Measurements from ENCODE around the gene C19orf85.

C19orf85 gene

GRCh38 chr19:55433292-55433691 lies 31.3 kb downstream of the C19orf85 start:
- Histone ChIP-seq H3K4me2 (ENCODE audit: insufficient read depth, low read length) (no peak overlapping the region), H3K4me3 (ENCODE audit: low read depth in 1 of 2, low read length in 2 of 2) (no peak overlapping the region), H3K79me2 (ENCODE audit: insufficient read depth, low read length) (no peaks in the 10 kb centered on the region), H4K20me1 (ENCODE audit: insufficient read depth, low read length) (no peaks in the 10 kb centered on the region), H3K36me3 (ENCODE audit: insufficient read depth, low read length) (no peaks in the 10 kb centered on the region), H3K9ac (ENCODE audit: low read depth, low read length) (no peak overlapping the region), H3K27ac (ENCODE audit: low read length) (no peak overlapping the region), H3K27me3 (ENCODE audit: insufficient read depth, low read length, poor library complexity) (no peaks in the 10 kb centered on the region), H3K9me3 (ENCODE audit: insufficient read depth, low read length, severe bottlenecking) (no peaks in the 10 kb centered on the region), H3K4me1 (ENCODE audit: insufficient read depth, low read length) (no peaks in the 10 kb centered on the region), H2AFZ (ENCODE audit: low read depth, low read length) (no peak overlapping the region)
- no peak for TF ChIP-seq CTCF (IDR thresholded peaks at IDR 0.05; ENCODE audit: borderline replicate concordance, extremely low read depth, low read length, poor library complexity, severe bottlenecking)
- no peak for TF ChIP-seq EZH2 (IDR thresholded peaks at IDR 0.05; ENCODE audit: borderline replicate concordance, low read depth, low read length, severe bottlenecking)
- DNase-seq (no peak), ATAC-seq (ENCODE audit: insufficient read depth, low read depth) (no peak)

- no peaks in the 10 kb centered on the region for H3K36me3 ChIP-seq (ENCODE audit: insufficient read depth, low read length)
- H3K4me2 ChIP-seq (ENCODE audit: insufficient read depth, low read length), result no peak overlapping the region
- H3K9ac ChIP-seq (ENCODE audit: low read depth, low read length), result no peak overlapping the region
- H3K27me3 ChIP-seq (ENCODE audit: insufficient read depth, low read length, poor library complexity), result no peaks in the 10 kb centered on the region
- no peak overlapping the region for H2AFZ ChIP-seq (ENCODE audit: low read depth, low read length)
- H3K9me3 ChIP-seq (ENCODE audit: insufficient read depth, low read length, severe bottlenecking), result no peaks in the 10 kb centered on the region
- no peaks in the 10 kb centered on the region for H4K20me1 ChIP-seq (ENCODE audit: insufficient read depth, low read length)
- no peak overlapping the region for H3K4me3 ChIP-seq (ENCODE audit: low read depth in 1 of 2, low read length in 2 of 2)
- no peak for DNase-seq
- TF ChIP-seq CTCF (IDR thresholded peaks at IDR 0.05; ENCODE audit: borderline replicate concordance, extremely low read depth, low read length, poor library complexity, severe bottlenecking) (no peak), EZH2 (IDR thresholded peaks at IDR 0.05; ENCODE audit: borderline replicate concordance, low read depth, low read length, severe bottlenecking) (no peak)
- H3K27ac ChIP-seq (ENCODE audit: low read length), result no peak overlapping the region
- ATAC-seq (ENCODE audit: insufficient read depth, low read depth), result no peak
- no peaks in the 10 kb centered on the region for H3K79me2 ChIP-seq (ENCODE audit: insufficient read depth, low read length)
- no peaks in the 10 kb centered on the region for H3K4me1 ChIP-seq (ENCODE audit: insufficient read depth, low read length)
Observed at GRCh38 chr19:55432241-55432959, 32.2 kb downstream of the C19orf85 start.

GRCh38 chr19:55431183-55431582 lies 33.4 kb downstream of the C19orf85 start:
- H3K36me3 ChIP-seq (ENCODE audit: insufficient read depth, low read length), result no peaks in the 10 kb centered on the region
- no peaks in the 10 kb centered on the region for H3K4me1 ChIP-seq (ENCODE audit: insufficient read depth, low read length)
- ATAC-seq (ENCODE audit: insufficient read depth, low read depth), result no peak
- H3K9ac ChIP-seq (ENCODE audit: low read depth, low read length), result no peak overlapping the region
- H2AFZ ChIP-seq (ENCODE audit: low read depth, low read length), result no peak overlapping the region
- no peaks in the 10 kb centered on the region for H3K27me3 ChIP-seq (ENCODE audit: insufficient read depth, low read length, poor library complexity)
- no peaks in the 10 kb centered on the region for H3K9me3 ChIP-seq (ENCODE audit: insufficient read depth, low read length, severe bottlenecking)
- H3K4me3 ChIP-seq (ENCODE audit: low read depth in 1 of 2, low read length in 2 of 2), result no peak overlapping the region
- no peak overlapping the region for H3K4me2 ChIP-seq (ENCODE audit: insufficient read depth, low read length)
- TF ChIP-seq CTCF (IDR thresholded peaks at IDR 0.05; ENCODE audit: borderline replicate concordance, extremely low read depth, low read length, poor library complexity, severe bottlenecking) (no peak), EZH2 (IDR thresholded peaks at IDR 0.05; ENCODE audit: borderline replicate concordance, low read depth, low read length, severe bottlenecking) (no peak)
- no peaks in the 10 kb centered on the region for H4K20me1 ChIP-seq (ENCODE audit: insufficient read depth, low read length)
- DNase-seq, result no peak
- no peaks in the 10 kb centered on the region for H3K79me2 ChIP-seq (ENCODE audit: insufficient read depth, low read length)
- H3K27ac ChIP-seq (ENCODE audit: low read length), result no peak overlapping the region
